Lung (tissue), 12 donors: Measurements from ENCODE around the gene LCN1. TPM values are rescaled to one million over a fixed set of nuclear protein-coding genes. Genes with fewer than 3 reads are reported as not detected.

Source experiments
- ATAC-seq: fragments of 200-7000 bp; cut with Tn5 transposase; one replicate; pipeline ENCODE4 v1.9.1; 2020; ENCODE audit warnings: moderate number of reproducible peaks; ENCODE audit not compliant: insufficient read depth, low FRiP score
- DNase-seq, 3 donors: peaks; one replicate each; pipeline ENCODE4 v3.0.0-alpha.2; 2013 to 2017
- H3K27ac ChIP-seq, 2 donors: one replicate each; pipeline ENCODE4 v1.5.1; 2013; ENCODE audit warnings: mild to moderate bottlenecking in 2 of 2, moderate library complexity in 2 of 2, control low read depth in 1 of 2, inconsistent platforms in 1 of 2, low read depth in 1 of 2, low read length in 1 of 2
- H3K27me3 ChIP-seq, 3 donors: one replicate each; pipeline ENCODE4 v1.5.1; 2013; ENCODE audit warnings: low read length in 2 of 3; ENCODE audit not compliant: control insufficient read depth in 3 of 3, insufficient read depth in 3 of 3
- H3K36me3 ChIP-seq, 4 donors: one replicate each; pipeline ENCODE4 v1.5.1; 2013; ENCODE audit warnings: low read length in 4 of 4, mild to moderate bottlenecking in 1 of 4, moderate library complexity in 1 of 4; ENCODE audit not compliant: control insufficient read depth in 4 of 4, insufficient read depth in 4 of 4
- H3K4me1 ChIP-seq, 5 donors: one replicate each; pipeline ENCODE4 v1.5.1; 2013; ENCODE audit warnings: low read length in 5 of 5, mild to moderate bottlenecking in 2 of 5, moderate library complexity in 1 of 5; ENCODE audit not compliant: control insufficient read depth in 5 of 5, insufficient read depth in 5 of 5
- H3K4me3 ChIP-seq: one replicate; pipeline ENCODE4 v1.5.1; 2013; ENCODE audit warnings: mild to moderate bottlenecking, control low read depth, moderate library complexity
- H3K9ac ChIP-seq, 2 donors: one replicate each; pipeline ENCODE4 v1.5.1; 2013; ENCODE audit warnings: low read length in 2 of 2, control low read depth in 1 of 2; ENCODE audit not compliant: insufficient read depth in 1 of 2
- H3K9me3 ChIP-seq, 4 donors: one replicate each; pipeline ENCODE4 v1.5.1; 2013; ENCODE audit warnings: low read length in 3 of 4, mild to moderate bottlenecking in 1 of 4, moderate library complexity in 1 of 4; ENCODE audit not compliant: control insufficient read depth in 4 of 4, insufficient read depth in 3 of 4
- CTCF ChIP-seq: IDR thresholded peaks from 2 replicates; pipeline ENCODE4 v1.5.1; 2012; ENCODE audit warnings: mild to moderate bottlenecking; ENCODE audit errors: control extremely low read depth, extremely low read depth
- WGBS, 2 donors: extraction: QIAGEN DNeasy Blood & Tissue Kit; methylation state at CpG; one replicate each; pipeline ENCODE4 v1.1.7; 2013; 5-methylcytosine and 5-hydroxymethylcytosine counted together
- polyA plus RNA-seq, 2 donors: library from polyadenylated mRNA; stranded (reverse); fragments of 200-250 nt; gene quantifications; one replicate each; pipeline ENCODE4 v1.2.1, GENCODE V29; 2013
- total RNA-seq, 2 donors: library from RNA; depleted of rRNA in 1 of 2; stranded (reverse); fragments of >200 nt in 1 of 2; gene quantifications; one replicate each; pipeline ENCODE4 v1.2.1, GENCODE V29; 2014 to 2021
- donor health status: control.
- donor health status: control.
- donor health status: Bipolar disorder and iron deficiency.
- donor health status: healthy.
- donor health status: DM: yes; HTN: yes; CAD: no.

LCN1 gene
- total and polyA plus RNA-seq, 4 donors, result not detected

DNA sequence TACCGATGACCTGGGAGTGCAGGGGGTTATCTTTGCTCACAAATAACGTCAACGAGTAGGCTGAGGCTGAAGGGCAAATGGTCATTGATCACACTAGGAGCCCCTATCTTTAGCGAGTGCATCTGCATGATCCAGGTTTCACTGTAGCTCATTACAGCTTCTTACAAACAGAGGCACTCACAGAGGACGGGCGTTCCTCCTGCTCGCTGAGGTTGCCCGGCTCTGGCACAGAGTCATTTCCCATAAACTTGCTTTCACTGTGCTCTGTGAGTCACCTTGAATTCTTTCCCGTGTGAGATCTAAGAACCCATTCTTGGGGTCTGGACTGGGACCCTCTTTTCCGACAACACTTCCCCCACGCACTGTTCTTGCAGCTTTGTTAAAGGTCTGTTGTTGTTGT, 38.4 kb downstream of the LCN1 start:
- WGBS, 2 donors, result 45 to 59% methylated on average over 11 of the region's 11 CpGs

GRCh38 chr9:135561391-135562234, 40.4 kb downstream of the LCN1 start, which contains the start of gene PAEP:
Gene PAEP, plus strand, starts transcription at chr9:135561756.
- DNase-seq (no peak), ATAC-seq (no peak)
- no peaks in the 10 kb centered on the region for H3K27me3 ChIP-seq
- TF ChIP-seq CTCF, result no peak
- H3K9me3 ChIP-seq, result peaks cover 0 to 5% (median 0%) of the 10 kb centered on the region in 4 donors
- no peak within 1 kb of the TSS for H3K27ac ChIP-seq
- H3K4me3 ChIP-seq, result no peak within 1 kb of the TSS
- WGBS, 2 donors, result 84 to 91% methylated on average over 20 of the region's 20 CpGs
- no peak within 1 kb of the TSS for H3K9ac ChIP-seq
- no peaks in the 10 kb centered on the region for H3K4me1 ChIP-seq
- no peaks in the 10 kb centered on the region for H3K36me3 ChIP-seq

More for the DNA sequence above, 38.4 kb downstream of the LCN1 start:
- no peak for DNase-seq
- H3K4me3 ChIP-seq, result no peak overlapping the region
- H3K36me3 ChIP-seq, result no peaks in the 10 kb centered on the region
- no peak for TF ChIP-seq CTCF
- H3K9me3 ChIP-seq, result peaks cover 0 to 5% (median 0%) of the 10 kb centered on the region in 4 donors
- no peak overlapping the region for H3K9ac ChIP-seq
- H3K27ac ChIP-seq, result no peak overlapping the region
- no peaks in the 10 kb centered on the region for H3K4me1 ChIP-seq
- ATAC-seq, result no peak
- peaks cover 0 to 2% (median 0%) of the 10 kb centered on the region in 3 donors for H3K27me3 ChIP-seq

DNA sequence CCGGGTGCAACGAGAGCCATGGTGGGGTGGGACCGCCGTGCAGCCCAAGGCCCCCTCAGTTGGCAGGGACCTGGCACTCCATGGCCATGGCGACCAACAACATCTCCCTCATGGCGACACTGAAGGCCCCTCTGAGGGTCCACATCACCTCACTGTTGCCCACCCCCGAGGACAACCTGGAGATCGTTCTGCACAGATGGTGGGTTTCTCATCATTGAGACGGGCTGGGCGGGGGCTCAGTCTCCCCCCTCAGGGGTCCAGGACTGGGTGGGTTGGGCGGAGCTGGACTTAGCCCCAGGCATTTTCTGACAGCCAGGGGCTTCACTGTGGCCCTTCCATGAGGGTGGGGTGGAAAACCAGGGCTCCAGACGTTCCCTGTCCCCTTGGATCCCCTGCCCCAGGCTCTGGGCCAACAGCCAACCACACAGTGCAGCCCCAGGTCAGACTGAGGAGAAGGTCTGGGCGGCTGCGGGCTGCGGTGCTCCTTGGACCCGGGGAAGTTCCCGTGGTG, 41.0 kb downstream of the LCN1 start:
- WGBS, 2 donors, result 84 to 90% methylated on average over 17 of the region's 17 CpGs
- no peaks in the 10 kb centered on the region for H3K27me3 ChIP-seq

More for the DNA sequence above, 41.0 kb downstream of the LCN1 start:
- H3K9ac ChIP-seq, result no peak overlapping the region
- no peaks in the 10 kb centered on the region for H3K4me1 ChIP-seq
- no peaks in the 10 kb centered on the region for H3K36me3 ChIP-seq
- no peak for ATAC-seq
- no peak for DNase-seq
- no peak for TF ChIP-seq CTCF
- peaks cover 0 to 5% (median 0%) of the 10 kb centered on the region in 4 donors for H3K9me3 ChIP-seq
- H3K4me3 ChIP-seq, result no peak overlapping the region
- no peak overlapping the region for H3K27ac ChIP-seq
